B cell (primary cell): Measurements from ENCODE around the gene ARHGAP6. TPM values are rescaled to one million over a fixed set of nuclear protein-coding genes. Genes with fewer than 3 reads are reported as not detected.

Experiments used
- ATAC-seq: fragments of 200-7000 bp; cut with Tn5 transposase; one replicate; pipeline ENCODE4 v1.10.0; 2021; ENCODE audit warnings: low read depth, mild to moderate bottlenecking, moderate number of reproducible peaks, moderate library complexity
- CTCF ChIA-PET: fragments of 350-600 bp; sonication (Branson Sonifier 250); formaldehyde crosslinking; loops from one replicate; lab custom pipeline; 2021; ENCODE audit warnings: antibody characterized with exemption, inconsistent platforms; lab: Charles Lee
- POLR2A ChIA-PET: fragments of 350-600 bp; sonication (Branson Sonifier 250); formaldehyde crosslinking; loops from one replicate; lab custom pipeline; 2021; ENCODE audit warnings: antibody characterized with exemption; lab: Charles Lee
- DNase-seq: peaks from one replicate; pipeline ENCODE4 v3.0.0; 2013
- H2AFZ ChIP-seq: 2 replicates; pipeline ENCODE4 v1.6.1; 2012; ENCODE audit warnings: mild to moderate bottlenecking, low read depth, low read length; ENCODE audit not compliant: insufficient read depth, poor library complexity, severe bottlenecking
- H3K27ac ChIP-seq, 2 donors: 1 replicate in 1 of 2; 2 replicates in 1 of 2; pipeline ENCODE4 v1.5.1; 2012 to 2013; ENCODE audit warnings: low read length in 2 of 2, mild to moderate bottlenecking in 2 of 2, moderate library complexity in 1 of 2
- H3K27me3 ChIP-seq, 4 experiments: fragments of 200-600 bp in 1 of 4; sonication (generic) in 1 of 4; replicated peaks in 1 of 4; 1 replicate in 2 of 4; 2 replicates in 2 of 4; pipeline versions ENCODE4 v1.6.1 to v1.7.0; 2013 to 2016; ENCODE audit warnings: low read length in 3 of 4, mild to moderate bottlenecking in 2 of 4, mixed read lengths in 1 of 4, moderate library complexity in 1 of 4; ENCODE audit not compliant: insufficient read depth in 4 of 4, control insufficient read depth in 3 of 4; ENCODE audit errors: control extremely low read depth in 1 of 4
- H3K36me3 ChIP-seq, 2 experiments: replicated peaks in 1 of 2; 1 replicate in 1 of 2; 2 replicates in 1 of 2; pipeline versions ENCODE4 v1.6.1 to v1.7.1; 2013; ENCODE audit warnings: low read length in 1 of 2; ENCODE audit not compliant: insufficient read depth in 2 of 2, control insufficient read depth in 1 of 2; ENCODE audit errors: control extremely low read depth in 1 of 2, extremely low read depth in 1 of 2
- H3K4me1 ChIP-seq, 2 donors: fragments of 200-600 bp in 1 of 2; sonication (generic) in 1 of 2; 1 replicate in 1 of 2; 2 replicates in 1 of 2; pipeline versions ENCODE4 v1.5.1 to v1.6.1; 2013 to 2017; ENCODE audit warnings: low read length in 2 of 2; ENCODE audit not compliant: control insufficient read depth in 2 of 2, insufficient read depth in 2 of 2
- H3K4me2 ChIP-seq: replicated peaks from 2 replicates; pipeline ENCODE3; 2012; ENCODE audit warnings: mild to moderate bottlenecking, low read depth, low read length; ENCODE audit not compliant: poor library complexity, severe bottlenecking
- H3K4me3 ChIP-seq, 5 experiments: fragments of 200-600 bp in 1 of 5; sonication (generic) in 1 of 5; 1 replicate in 3 of 5; 2 replicates in 2 of 5; pipeline versions ENCODE4 v1.5.1 to v1.7.0; 2011 to 2016; ENCODE audit warnings: low read length in 4 of 5, mild to moderate bottlenecking in 4 of 5, low read depth in 2 of 5, control low read depth in 1 of 5, moderate library complexity in 1 of 5; ENCODE audit not compliant: insufficient read depth in 1 of 5; ENCODE audit errors: control extremely low read depth in 1 of 5, extremely low read depth in 1 of 5
- H3K79me2 ChIP-seq: fragments of 200-600 bp; sonication (generic); one replicate; pipeline ENCODE4 v1.6.0; 2016; ENCODE audit warnings: low read length; ENCODE audit not compliant: control insufficient read depth, insufficient read depth
- H3K9ac ChIP-seq: fragments of 200-600 bp; sonication (generic); 2 replicates; pipeline ENCODE4 v1.6.1; 2017; ENCODE audit warnings: mild to moderate bottlenecking, low read length, moderate library complexity
- H3K9me3 ChIP-seq, 3 donors: one replicate each; pipeline versions ENCODE4 v1.6.1 to v1.7.1; 2013; ENCODE audit warnings: low read length in 2 of 3; ENCODE audit not compliant: control insufficient read depth in 2 of 3, insufficient read depth in 1 of 3; ENCODE audit errors: control extremely low read depth in 1 of 3
- H4K20me1 ChIP-seq: 2 replicates; pipeline ENCODE4 v1.6.0; 2012; ENCODE audit warnings: mild to moderate bottlenecking, low read length; ENCODE audit not compliant: insufficient read depth, control insufficient read depth, poor library complexity, severe bottlenecking
- H3K27ac Mint-ChIP-seq: one replicate; pipeline ENCODE4 v1.8.0; 2021; ENCODE audit warnings: mixed read lengths
- H3K27me3 Mint-ChIP-seq: one replicate; pipeline ENCODE4 v1.8.0; 2021; ENCODE audit warnings: mixed read lengths
- H3K4me1 Mint-ChIP-seq: one replicate; pipeline ENCODE4 v1.8.0; 2021; ENCODE audit warnings: mixed read lengths
- H3K4me3 Mint-ChIP-seq: one replicate; pipeline ENCODE4 v1.8.0; 2021; ENCODE audit warnings: mixed read lengths
- H3K9me3 Mint-ChIP-seq: one replicate; pipeline ENCODE4 v1.8.0; 2022; ENCODE audit warnings: mixed read lengths; ENCODE audit not compliant: insufficient read depth
- CTCF ChIP-seq: fragments of 200-600 bp; IDR thresholded peaks from one replicate; pipeline ENCODE4 v1.8.0; 2022; ENCODE audit warnings: antibody characterized with exemption, mild to moderate bottlenecking
- EZH2 ChIP-seq: IDR thresholded peaks from 2 replicates; pipeline ENCODE4 v1.6.1; 2012; ENCODE audit warnings: borderline replicate concordance, low read depth, mild to moderate bottlenecking, moderate library complexity, low read length; ENCODE audit not compliant: insufficient read depth, poor library complexity, severe bottlenecking
- WGBS: methylation state at CpG from one replicate; pipeline ENCODE4 v1.1.5; 2013; ENCODE audit warnings: missing lambda C conversion rate; ENCODE audit not compliant: insufficient coverage; 5-methylcytosine and 5-hydroxymethylcytosine counted together
- intact Hi-C: fragments of 100-400 bp; cut with micrococcal nuclease; formaldehyde crosslinking; loops from one replicate; pipeline ENCODE4 v1.10.0; 2022
- polyA plus RNA-seq: library from polyadenylated mRNA; depleted of rRNA; stranded (reverse); fragments of >200 nt; gene quantifications from 2 replicates; pipeline ENCODE4 v1.2.3, GENCODE V29; 2012
- total RNA-seq, 2 donors: library from RNA; stranded (reverse); fragments of 120-200 nt in 1 of 2; gene quantifications; 1 replicate in 1 of 2; 2 replicates in 1 of 2; pipeline versions ENCODE4 v1.2.3 to v1.2.4, GENCODE V29; 2013 to 2022

Gene ARHGAP6
- total and polyA plus RNA-seq, 2 donors (not counting 1 experiment from before 2014, with no cell fraction given), result 1.6 to 2.6 TPM

GRCh38 chrX:11567528-11568220 is 98.0 kb downstream of the ARHGAP6 start:
- CTCF ChIA-PET, result no interaction called here
- no peaks in the 10 kb centered on the region for H3K4me1 ChIP-seq
- no peak overlapping the region for H3K4me3 ChIP-seq
- POLR2A ChIA-PET, result no interaction called here
- no peak overlapping the region for H3K4me2 ChIP-seq
- ATAC-seq (no peak), DNase-seq (no peak)
- no peak overlapping the region for H3K27ac ChIP-seq
- H3K36me3 ChIP-seq, result no peaks in the 10 kb centered on the region
- H3K27ac Mint-ChIP-seq, result no peak overlapping the region
- H3K4me3 Mint-ChIP-seq, result no peak overlapping the region
- no peak overlapping the region for H2AFZ ChIP-seq
- no peaks in the 10 kb centered on the region for H3K27me3 Mint-ChIP-seq
- TF ChIP-seq EZH2, result no peak
- TF ChIP-seq CTCF, result no peak
- no CpG with 5 or more reads among the region's 7 CpGs for WGBS
- H3K4me1 Mint-ChIP-seq, result no peaks in the 10 kb centered on the region
- H3K9me3 Mint-ChIP-seq, result no peaks in the 10 kb centered on the region
- H3K9me3 ChIP-seq, result no peaks in the 10 kb centered on the region
- no peaks in the 10 kb centered on the region for H4K20me1 ChIP-seq
- H3K9ac ChIP-seq, result no peak overlapping the region
- intact Hi-C loops, result loop anchor here (10.0 kb wide), 1 partner anchor 57 kb away; no protein-coding TSS in a partner anchor
- no peaks in the 10 kb centered on the region for H3K79me2 ChIP-seq
- H3K27me3 ChIP-seq, result peaks cover 0 to 3% (median 0%) of the 10 kb centered on the region in 4 experiments

- Histone ChIP-seq H3K36me3 (no peaks in the 10 kb centered on the region), H3K27me3 (peaks cover 0 to 3% (median 0%) of the 10 kb centered on the region in 4 experiments), H3K9ac (no peak overlapping the region), H3K27ac (no peak overlapping the region), H3K4me2 (no peak overlapping the region), H3K79me2 (no peaks in the 10 kb centered on the region), H4K20me1 (no peaks in the 10 kb centered on the region), H3K4me1 (no peaks in the 10 kb centered on the region), H2AFZ (no peak overlapping the region), H3K4me3 (no peak overlapping the region), H3K9me3 (no peaks in the 10 kb centered on the region)
- no peaks in the 10 kb centered on the region for H3K27me3 Mint-ChIP-seq
- TF ChIP-seq CTCF, result no peak
- no peak for TF ChIP-seq EZH2
- H3K4me1 Mint-ChIP-seq, result no peaks in the 10 kb centered on the region
- DNase-seq (no peak), ATAC-seq (no peak)
- 100% methylated on average over 1 of the region's 2 CpGs for WGBS
- H3K4me3 Mint-ChIP-seq, result no peak overlapping the region
- intact Hi-C loops, result loop anchor here (10.0 kb wide), 1 partner anchor 58 kb away; no protein-coding TSS in a partner anchor
- CTCF ChIA-PET, result no interaction called here
- no peaks in the 10 kb centered on the region for H3K9me3 Mint-ChIP-seq
- no peak overlapping the region for H3K27ac Mint-ChIP-seq
- POLR2A ChIA-PET, result no interaction called here
Measured at GRCh38 chrX:11566789-11567188, 98.9 kb downstream of the ARHGAP6 start.
